ENCODE measurements around the gene NUP205.
"Not testable (repeated sequence)": the region's sequence is repeated elsewhere in the genome, so short reads cannot be mapped to it uniquely, and the experiment has no call there.

DNA sequence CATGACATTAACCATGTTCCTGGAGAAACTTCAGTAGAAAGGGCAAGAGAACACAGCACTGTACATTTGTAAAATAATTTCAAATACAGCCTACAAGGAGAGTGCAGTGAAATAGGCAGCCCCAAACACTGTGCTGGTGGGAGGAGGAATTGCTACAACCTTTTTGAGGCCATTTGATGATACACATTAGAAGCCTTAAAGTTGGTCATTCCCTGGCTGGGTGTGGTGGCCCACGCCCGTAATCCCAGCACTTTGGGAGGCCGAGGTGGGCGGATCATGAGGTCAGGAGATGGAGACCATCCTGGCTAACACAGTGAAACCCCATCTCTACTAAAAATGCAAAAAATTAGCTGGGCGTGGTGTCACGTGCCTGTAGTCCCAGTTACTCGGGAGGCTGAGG, 134.9 kb downstream of the NUP205 start:
- TF ChIP-seq, protein P1, sequence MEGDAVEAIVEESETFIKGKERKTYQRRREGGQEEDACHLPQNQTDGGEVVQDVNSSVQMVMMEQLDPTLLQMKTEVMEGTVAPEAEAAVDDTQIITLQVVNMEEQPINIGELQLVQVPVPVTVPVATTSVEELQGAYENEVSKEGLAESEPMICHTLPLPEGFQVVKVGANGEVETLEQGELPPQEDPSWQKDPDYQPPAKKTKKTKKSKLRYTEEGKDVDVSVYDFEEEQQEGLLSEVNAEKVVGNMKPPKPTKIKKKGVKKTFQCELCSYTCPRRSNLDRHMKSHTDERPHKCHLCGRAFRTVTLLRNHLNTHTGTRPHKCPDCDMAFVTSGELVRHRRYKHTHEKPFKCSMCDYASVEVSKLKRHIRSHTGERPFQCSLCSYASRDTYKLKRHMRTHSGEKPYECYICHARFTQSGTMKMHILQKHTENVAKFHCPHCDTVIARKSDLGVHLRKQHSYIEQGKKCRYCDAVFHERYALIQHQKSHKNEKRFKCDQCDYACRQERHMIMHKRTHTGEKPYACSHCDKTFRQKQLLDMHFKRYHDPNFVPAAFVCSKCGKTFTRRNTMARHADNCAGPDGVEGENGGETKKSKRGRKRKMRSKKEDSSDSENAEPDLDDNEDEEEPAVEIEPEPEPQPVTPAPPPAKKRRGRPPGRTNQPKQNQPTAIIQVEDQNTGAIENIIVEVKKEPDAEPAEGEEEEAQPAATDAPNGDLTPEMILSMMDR (IDR thresholded peaks at IDR 0.05): not testable (repeated sequence)
- not testable (repeated sequence) for TF ChIP-seq POLR2A, EP300 (IDR thresholded peaks at IDR 0.05)
